Psoas muscle (tissue), 8 donors: Measurements from ENCODE around the gene POU3F1. TPM values are rescaled to one million over a fixed set of nuclear protein-coding genes. Genes with fewer than 3 reads are reported as not detected.
A peak's percentile ranks its signal among the peaks of the same experiment; 100 is the strongest.

Experiments used
- ATAC-seq, 4 donors: fragments of 200-7000 bp; cut with Tn5 transposase; one replicate each; pipeline ENCODE4 v1.9.1; 2020; ENCODE audit warnings: moderate library complexity in 3 of 4, mild to moderate bottlenecking in 2 of 4
- DNase-seq, 2 donors: peaks; one replicate each; pipeline ENCODE4 v3.0.0-alpha.2; 2020
- H3K27ac ChIP-seq: fragments of 200-600 bp; one replicate; pipeline ENCODE4 v1.8.0; 2022
- H3K27me3 ChIP-seq, 3 donors: fragments of 200-600 bp in 1 of 3; one replicate each; pipeline versions ENCODE4 v1.6.1 to v1.8.0; 2013 to 2022; ENCODE audit warnings: low read length in 2 of 3, mild to moderate bottlenecking in 2 of 3, moderate library complexity in 1 of 3; ENCODE audit not compliant: insufficient read depth in 3 of 3
- H3K36me3 ChIP-seq, 2 donors: fragments of 200-600 bp in 1 of 2; one replicate each; pipeline versions ENCODE4 v1.6.1 to v1.8.0; 2013 to 2022; ENCODE audit warnings: low read depth in 1 of 2, mild to moderate bottlenecking in 1 of 2, moderate library complexity in 1 of 2; ENCODE audit not compliant: insufficient read depth in 1 of 2
- H3K4me1 ChIP-seq: fragments of 200-600 bp; one replicate; pipeline ENCODE4 v1.8.0; 2022
- H3K4me3 ChIP-seq: fragments of 200-600 bp; one replicate; pipeline ENCODE4 v1.8.0; 2022; ENCODE audit warnings: mild to moderate bottlenecking
- H3K9me3 ChIP-seq: fragments of 200-600 bp; one replicate; pipeline ENCODE4 v1.8.0; 2022
- CTCF ChIP-seq: fragments of 200-600 bp; IDR thresholded peaks from one replicate; pipeline ENCODE4 v1.8.0; 2022; ENCODE audit warnings: antibody characterized with exemption
- WGBS, 3 donors: extraction: QIAGEN DNeasy Blood & Tissue Kit; methylation state at CpG; one replicate each; pipeline versions ENCODE4 v1.1.6 to v1.1.7; 2013; 5-methylcytosine and 5-hydroxymethylcytosine counted together
- intact Hi-C, 2 donors: fragments of 100-400 bp; cut with DNase I; formaldehyde crosslinking; loops; one replicate each; pipeline versions ENCODE4 v1.11.0 to v1.14.2; 2022
- polyA plus RNA-seq, 3 donors: library from polyadenylated mRNA; stranded (reverse); fragments of 200-250 nt; gene quantifications; one replicate each; pipeline ENCODE4 v1.2.3, GENCODE V29; 2013
- total RNA-seq, 4 donors: library from RNA; stranded (reverse); fragmentation: NEBNext Ultra II Directional in 2 of 4; extraction: Animal tissue kit (Norgen Biotek cat#: 25700) in 2 of 4; gene quantifications; one replicate each; pipeline versions ENCODE4 v1.2.1 to v1.2.4, GENCODE V29; 2021 to 2023
- donor health status: healthy with polysubstance abuse.
- donor health status: DM: no; HTN: no; CAD: no; lungs with moderate emphysema.
- donor health status: Bipolar disorder and iron deficiency.
- donor health status: healthy.
- donor health status: DM: yes; HTN: yes; CAD: no.
- donor health status: DM: no; HTN: no; CAD: no.
- donor health status: DM: no; HTN: no; CAD: no.
- donor health status: DM: yes; HTN: yes; CAD: no.

The POU3F1 gene
- total and polyA plus RNA-seq, 7 donors = 0.04 to 0.38 (median 0.13) TPM; not detected in 1

- ATAC-seq = peak; percentile 87 to 93 (median 92)
- H3K27ac ChIP-seq = peak overlapping the region; percentile 98
- intact Hi-C loops = loop anchor here in 1 of 2 donors (10.0 kb wide), 1 partner anchor 1858 kb away; no protein-coding TSS in a partner anchor
- 27 to 41% (median 39%) methylated on average over 3 of the region's 3 CpGs for whole genome bisulfite sequencing, 3 donors
- peaks cover 15 to 97% of the 10 kb centered on the region in 2 donors for H3K36me3 ChIP-seq
- DNase-seq = peak in 1 of 2 donors; percentile 24
- H3K9me3 ChIP-seq = no peaks in the 10 kb centered on the region
- H3K27me3 ChIP-seq = no peaks in the 10 kb centered on the region
- no peak for TF ChIP-seq CTCF
- peaks cover 95% of the 10 kb centered on the region for H3K4me1 ChIP-seq
- H3K4me3 ChIP-seq = peak overlapping the region; percentile 30
Observed at GRCh38 chr1:38022810-38023209, 23.8 kb downstream of the POU3F1 start.

GRCh38 chr1:38021969-38022368, 24.6 kb downstream of the POU3F1 start:
- Histone ChIP-seq H3K9me3 (no peaks in the 10 kb centered on the region), H3K4me3 (peak overlapping the region; percentile 33), H3K27ac (peak overlapping the region; percentile 98), H3K4me1 (peaks cover 95% of the 10 kb centered on the region), H3K36me3 (peaks cover 15 to 97% of the 10 kb centered on the region in 2 donors), H3K27me3 (no peaks in the 10 kb centered on the region)
- no peak for TF ChIP-seq CTCF
- peak in 1 of 2 donors; percentile 19 for DNase-seq
- ATAC-seq = peak; percentile 39 to 51 (median 46)
- 37 to 64% (median 51%) methylated on average over 5 of the region's 5 CpGs for WGBS, 3 donors
- intact Hi-C loops = loop anchor here in 1 of 2 donors (10.0 kb wide), 1 partner anchor 1857 kb away; no protein-coding TSS in a partner anchor

- peaks cover 95% of the 10 kb centered on the region for H3K4me1 ChIP-seq
- peak overlapping the region; percentile 98 for H3K27ac ChIP-seq
- H3K4me3 ChIP-seq = no peak overlapping the region
- ATAC-seq = no peak
- no peaks in the 10 kb centered on the region for H3K9me3 ChIP-seq
- H3K36me3 ChIP-seq = peaks cover 12 to 93% of the 10 kb centered on the region in 2 donors
- 68 to 86% (median 69%) methylated on average over 2 of the region's 2 CpGs for WGBS, 3 donors
- intact Hi-C loops = loop anchor here in 1 of 2 donors (10.0 kb wide), 1 partner anchor 1856 kb away; no protein-coding TSS in a partner anchor
- DNase-seq = no peak
- TF ChIP-seq CTCF = no peak
- no peaks in the 10 kb centered on the region for H3K27me3 ChIP-seq
Observed at GRCh38 chr1:38020396-38020795, 26.2 kb downstream of the POU3F1 start.

- peak; percentile 67 for TF ChIP-seq CTCF
- intact Hi-C loops = loop anchor here in 1 of 2 donors (2.0 kb wide), 1 partner anchor 28 kb away; the partner anchor contains the start of gene SF3A3
- peaks cover 8 to 89% of the 10 kb centered on the region in 2 donors for H3K36me3 ChIP-seq
- H3K4me3 ChIP-seq = peak overlapping the region; percentile 51
- 41 to 71% (median 56%) methylated on average over 6 of the region's 6 CpGs for WGBS, 3 donors
- no peak for DNase-seq
- peak overlapping the region; percentile 98 for H3K27ac ChIP-seq
- no peaks in the 10 kb centered on the region for H3K9me3 ChIP-seq
- H3K4me1 ChIP-seq = peaks cover 96% of the 10 kb centered on the region
- ATAC-seq = no peak
- H3K27me3 ChIP-seq = no peaks in the 10 kb centered on the region
Observed at GRCh38 chr1:38018864-38019343, 27.7 kb downstream of the POU3F1 start.
